Stimulated activated CD8-positive, alpha-beta memory T cell treated with anti-CD3 and anti-CD28 coated beads, Interleukin-2, amount 100 ng/mL, for 48 hours (primary cell): Measurements from ENCODE around the gene CNIH1.
"Not testable (repeated sequence)": the region's sequence is repeated elsewhere in the genome, so short reads cannot be mapped to it uniquely, and the experiment has no call there.

Source experiments
- DNase-seq, 2 donors: peaks; one replicate each; pipeline ENCODE4 v3.0.0-alpha.2; 2020; ENCODE audit warnings: low read depth in 2 of 2

CNIH1 gene

DNA sequence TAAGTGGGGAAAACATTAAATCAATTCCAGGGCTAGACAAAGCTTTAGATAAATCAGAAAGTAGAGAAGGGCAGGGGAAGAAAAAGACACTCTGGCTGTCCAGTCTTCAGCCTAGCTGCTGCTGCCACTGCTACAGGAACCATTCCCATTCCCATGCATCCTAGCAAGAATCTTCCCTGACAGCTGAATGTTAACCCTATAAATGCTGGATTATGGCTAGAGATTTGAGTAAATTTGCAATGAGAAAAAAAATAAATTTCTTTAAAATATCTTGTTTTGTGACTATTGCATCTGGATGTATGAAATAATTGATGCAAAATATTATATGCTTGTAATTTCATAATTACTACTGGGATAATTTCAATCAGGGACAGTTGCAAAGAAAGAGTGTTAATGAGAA lies 59.4 kb downstream of the CNIH1 start:
- no peak for DNase-seq

DNA sequence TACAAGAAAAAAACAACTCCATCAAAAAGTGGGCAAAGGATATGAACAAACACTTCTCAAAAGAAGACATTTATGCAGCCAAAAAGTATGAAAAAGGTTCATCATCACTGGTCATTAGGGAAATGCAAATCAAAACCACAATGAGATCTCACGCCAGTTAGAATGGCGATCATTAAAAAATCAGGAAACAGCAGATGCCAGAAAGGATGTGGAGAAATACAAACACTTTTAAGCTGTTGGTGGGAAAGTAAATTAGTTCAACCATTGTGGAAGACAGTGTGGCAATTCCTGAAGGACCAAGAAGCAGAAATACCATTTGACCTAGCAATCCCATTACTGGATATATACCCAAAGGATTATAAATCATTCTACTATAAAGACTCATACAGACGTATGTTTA lies 60.6 kb downstream of the CNIH1 start:
- DNase-seq = not testable (repeated sequence)

DNA sequence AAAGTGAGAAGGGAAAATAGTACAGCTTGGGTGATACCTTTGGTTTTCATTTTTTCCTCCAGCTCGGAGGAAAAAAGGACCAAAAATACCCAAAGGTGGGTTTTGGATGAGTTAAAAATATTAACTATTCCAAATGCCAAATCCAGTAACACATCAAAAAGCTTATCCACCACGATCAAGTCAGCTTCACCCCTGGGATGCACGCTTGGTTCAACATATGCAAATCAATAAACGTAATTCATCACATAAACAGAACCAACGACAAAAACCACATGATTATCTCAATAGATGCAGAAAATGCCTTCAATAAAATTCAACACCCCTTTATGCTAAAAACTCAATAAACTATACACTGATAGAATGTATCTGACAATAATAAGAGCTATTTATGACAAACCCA lies 62.3 kb downstream of the CNIH1 start:
- not testable (repeated sequence) for DNase-seq

DNA sequence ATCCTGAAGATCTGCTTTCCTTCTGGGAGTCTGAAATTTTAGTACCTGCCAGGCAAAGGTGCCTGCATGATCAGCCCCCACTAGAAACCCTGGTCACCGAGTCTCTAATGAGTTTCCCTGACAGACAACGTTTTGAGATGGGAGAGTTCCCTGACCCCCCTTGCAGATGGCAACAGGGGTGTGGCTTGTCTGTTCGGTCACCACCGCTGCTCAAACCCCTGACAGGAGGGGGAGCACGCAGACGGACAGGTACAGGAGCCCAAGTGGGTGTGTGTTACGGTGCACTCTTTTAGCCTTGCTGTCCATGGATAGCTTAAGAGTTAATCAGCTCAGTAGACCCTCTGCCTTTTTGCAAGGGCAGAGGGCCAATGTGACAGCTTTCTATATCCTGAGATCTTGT lies 63.7 kb downstream of the CNIH1 start:
- DNase-seq = no peak

DNA sequence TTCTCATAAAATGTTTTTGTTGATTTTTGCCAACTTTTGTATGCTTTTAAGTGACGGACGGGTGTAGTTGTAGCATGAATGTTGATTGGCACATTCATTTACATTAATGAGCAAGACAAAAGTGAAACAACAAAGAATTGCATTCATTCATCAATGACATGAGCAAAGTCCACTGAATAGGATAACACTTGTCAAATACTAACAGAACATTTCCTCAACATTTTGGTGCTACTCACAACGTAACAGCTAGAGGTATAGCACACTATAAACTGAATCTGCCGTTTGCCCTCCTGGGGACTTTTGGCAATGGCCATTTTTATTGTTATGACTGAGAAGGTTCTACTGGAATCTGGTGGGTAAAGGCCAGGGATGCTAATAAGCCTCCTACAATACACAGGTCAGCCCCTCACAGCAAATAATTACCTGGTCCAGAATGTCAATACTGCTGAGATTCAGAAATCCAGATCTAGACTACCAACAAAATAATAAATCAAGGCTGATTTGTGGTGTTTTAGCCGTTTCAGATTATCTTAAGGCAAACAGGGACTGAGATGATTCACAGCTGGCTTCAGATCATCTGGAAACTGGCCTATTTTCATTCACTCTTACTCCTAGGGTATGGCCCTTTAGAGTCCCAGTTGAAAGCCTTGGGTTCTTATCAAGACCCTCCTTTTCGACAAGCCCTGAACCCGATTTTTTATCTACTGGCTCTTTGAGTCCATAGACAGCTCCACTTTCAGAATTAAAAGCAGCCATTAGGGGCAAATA lies 66.9 kb downstream of the CNIH1 start:
- DNase-seq = no peak
